Esophagus muscularis mucosa (tissue), 4 donors: Measurements from ENCODE around the gene BTBD9. TPM values are rescaled to one million over a fixed set of nuclear protein-coding genes. Genes with fewer than 3 reads are reported as not detected.

Experiments
- DNase-seq: peaks from one replicate; pipeline ENCODE4 v3.0.0-alpha.2; 2017; ENCODE audit errors: extremely low spot score
- H3K27ac ChIP-seq, 4 donors: fragments of 200-600 bp; sonication (generic); replicated peaks in 1 of 4; 1 replicate in 3 of 4; 2 replicates in 1 of 4; pipeline ENCODE4 v1.5.1; 2016 to 2019; ENCODE audit warnings: mild to moderate bottlenecking in 1 of 4
- H3K27me3 ChIP-seq, 4 donors: fragments of 200-600 bp; sonication (generic); one replicate each; pipeline versions ENCODE4 v1.5.1 to v1.6.0; 2016 to 2019
- H3K36me3 ChIP-seq, 4 donors: fragments of 200-600 bp; sonication (generic); one replicate each; pipeline ENCODE4 v1.5.1; 2016 to 2019
- H3K4me1 ChIP-seq, 4 donors: fragments of 200-600 bp; sonication (generic); one replicate each; pipeline ENCODE4 v1.5.1; 2016 to 2019
- H3K4me3 ChIP-seq, 4 donors: fragments of 200-600 bp; sonication (generic); 1 replicate in 2 of 4; 2 replicates in 2 of 4; pipeline ENCODE4 v1.5.1; 2016 to 2019; ENCODE audit warnings: mild to moderate bottlenecking in 4 of 4, moderate library complexity in 1 of 4
- H3K9me3 ChIP-seq, 4 donors: fragments of 200-600 bp; sonication (generic); 1 replicate in 3 of 4; 2 replicates in 1 of 4; pipeline ENCODE4 v1.5.1; 2016 to 2019
- CTCF ChIP-seq, 3 experiments: fragments of 200-600 bp in 2 of 3; fragments of 450-650 bp in 1 of 3; sonication (generic) in 2 of 3; IDR thresholded peaks; one replicate each; pipeline ENCODE4 v1.5.1; 2017 to 2019; ENCODE audit warnings: antibody characterized with exemption in 3 of 3, mild to moderate bottlenecking in 2 of 3, moderate library complexity in 1 of 3
- EP300 ChIP-seq: sonication (generic); formaldehyde crosslinking; IDR thresholded peaks from one replicate; pipeline ENCODE4 v1.6.1; 2017; ENCODE audit warnings: antibody characterized with exemption
- POLR2A ChIP-seq: fragments of 450-650 bp; IDR thresholded peaks from one replicate; pipeline ENCODE4 v1.6.1; 2017; ENCODE audit warnings: antibody characterized with exemption, moderate library complexity, mild to moderate bottlenecking, low read depth
- POLR2AphosphoS5 ChIP-seq, 2 donors: sonication (generic); formaldehyde crosslinking; IDR thresholded peaks; one replicate each; pipeline ENCODE4 v1.6.1; 2017; ENCODE audit warnings: antibody characterized with exemption in 2 of 2
- WGBS: methylation state at CpG from one replicate; pipeline ENCODE4 v1.1.5; 2018; 5-methylcytosine and 5-hydroxymethylcytosine counted together
- intact Hi-C: fragments of 100-400 bp; cut with DNase I; formaldehyde crosslinking; loops from one replicate; pipeline ENCODE4 v1.15.1; 2023
- total RNA-seq, 4 donors: library from RNA; depleted of rRNA; stranded (reverse); fragments of >200 nt; gene quantifications; one replicate each; pipeline versions ENCODE4 v1.1.0 to v1.2.1, GENCODE V29; 2016

The BTBD9 gene
- total RNA-seq, 4 donors from 2014 or later: 9.4 to 14.1 (median 11.2) TPM

GRCh38 chr6:38479331-38479730, 160.4 kb downstream of the BTBD9 start:
- intact Hi-C loops: no loop called here
- H3K36me3 ChIP-seq: no peaks in the 10 kb centered on the region
- 97% methylated on average over 1 of the region's 1 CpG for WGBS

GRCh38 chr6:38477680-38478260, 162.0 kb downstream of the BTBD9 start:
- no peak for DNase-seq
- no peak overlapping the region for H3K27ac ChIP-seq
- TF ChIP-seq EP300: no peak
- no peak for TF ChIP-seq CTCF (IDR thresholded peaks at IDR 0.05)
- H3K36me3 ChIP-seq: no peaks in the 10 kb centered on the region
- no peaks in the 10 kb centered on the region for H3K9me3 ChIP-seq
- H3K4me3 ChIP-seq: no peak overlapping the region
- no peaks in the 10 kb centered on the region for H3K27me3 ChIP-seq
- intact Hi-C loops: no loop called here
- H3K4me1 ChIP-seq: peaks cover 0 to 10% (median 1%) of the 10 kb centered on the region in 4 donors
- WGBS: 78% methylated on average over 9 of the region's 9 CpGs

More at GRCh38 chr6:38479331-38479730, 160.4 kb downstream of the BTBD9 start:
- peaks cover 0 to 10% (median 2%) of the 10 kb centered on the region in 4 donors for H3K4me1 ChIP-seq
- TF ChIP-seq POLR2A: no peak
- no peak for TF ChIP-seq CTCF (IDR thresholded peaks at IDR 0.05)
- no peak for TF ChIP-seq EP300
- TF ChIP-seq POLR2AphosphoS5 (IDR thresholded peaks at IDR 0.05): no peak
- DNase-seq: no peak
- no peak overlapping the region for H3K4me3 ChIP-seq
- H3K27me3 ChIP-seq: no peaks in the 10 kb centered on the region
- no peak overlapping the region for H3K27ac ChIP-seq
- H3K9me3 ChIP-seq: no peaks in the 10 kb centered on the region

GRCh38 chr6:38476888-38477287, 162.8 kb downstream of the BTBD9 start:
- Histone ChIP-seq H3K36me3 (no peaks in the 10 kb centered on the region), H3K27ac (no peak overlapping the region), H3K4me3 (no peak overlapping the region), H3K9me3 (no peaks in the 10 kb centered on the region), H3K4me1 (peaks cover 0 to 7% (median 0%) of the 10 kb centered on the region in 4 donors), H3K27me3 (no peaks in the 10 kb centered on the region)
- WGBS: 94% methylated on average over 1 of the region's 1 CpG
- intact Hi-C loops: no loop called here
- no peak for DNase-seq
- TF ChIP-seq CTCF (IDR thresholded peaks at IDR 0.05) (no peak), POLR2A (no peak), EP300 (no peak), POLR2AphosphoS5 (IDR thresholded peaks at IDR 0.05) (no peak)

GRCh38 chr6:38476141-38476540, 163.6 kb downstream of the BTBD9 start:
- intact Hi-C loops: no loop called here
- WGBS: 96% methylated on average over 1 of the region's 1 CpG
- TF ChIP-seq POLR2A: no peak
- no peaks in the 10 kb centered on the region for H3K27me3 ChIP-seq
- no peak overlapping the region for H3K27ac ChIP-seq
- no peak overlapping the region for H3K4me3 ChIP-seq
- H3K36me3 ChIP-seq: no peaks in the 10 kb centered on the region
- no peaks in the 10 kb centered on the region for H3K9me3 ChIP-seq
- no peak for DNase-seq
- peaks cover 0 to 7% (median 0%) of the 10 kb centered on the region in 4 donors for H3K4me1 ChIP-seq

GRCh38 chr6:38470548-38470947, 169.2 kb downstream of the BTBD9 start:
- no peak for TF ChIP-seq EP300
- no peak for TF ChIP-seq POLR2A
- TF ChIP-seq CTCF (IDR thresholded peaks at IDR 0.05): no peak
- TF ChIP-seq POLR2AphosphoS5 (IDR thresholded peaks at IDR 0.05): no peak
- intact Hi-C loops: no loop called here

More at GRCh38 chr6:38470548-38470947, 169.2 kb downstream of the BTBD9 start:
- no peak for DNase-seq
- Histone ChIP-seq H3K27me3 (no peaks in the 10 kb centered on the region), H3K36me3 (no peaks in the 10 kb centered on the region), H3K27ac (no peak overlapping the region), H3K4me3 (no peak overlapping the region), H3K9me3 (no peaks in the 10 kb centered on the region), H3K4me1 (no peaks in the 10 kb centered on the region)
- 98% methylated on average over 3 of the region's 3 CpGs for whole genome bisulfite sequencing
